Left renal cortex interstitium (tissue), 4 donors: ENCODE results near the gene ESR2. TPM values are rescaled to one million over a fixed set of nuclear protein-coding genes. Genes with fewer than 3 reads are reported as not detected.

Source experiments
- DNase-seq, 4 donors: peaks; one replicate each; pipeline ENCODE4 v3.0.0-alpha.2; 2013; ENCODE audit warnings: low read depth in 4 of 4, low spot score in 2 of 4, missing footprints in 1 of 4
- polyA plus RNA-seq, 4 donors: library from polyadenylated mRNA; unstranded; fragments of 120-200 nt; gene quantifications; one replicate each; pipeline ENCODE4 v1.2.1, GENCODE V29; 2013; ENCODE audit not compliant: insufficient read length in 4 of 4

ESR2 gene
- polyA plus RNA-seq, 4 donors = 0.73 to 1.6 (median 1.2) TPM

DNA sequence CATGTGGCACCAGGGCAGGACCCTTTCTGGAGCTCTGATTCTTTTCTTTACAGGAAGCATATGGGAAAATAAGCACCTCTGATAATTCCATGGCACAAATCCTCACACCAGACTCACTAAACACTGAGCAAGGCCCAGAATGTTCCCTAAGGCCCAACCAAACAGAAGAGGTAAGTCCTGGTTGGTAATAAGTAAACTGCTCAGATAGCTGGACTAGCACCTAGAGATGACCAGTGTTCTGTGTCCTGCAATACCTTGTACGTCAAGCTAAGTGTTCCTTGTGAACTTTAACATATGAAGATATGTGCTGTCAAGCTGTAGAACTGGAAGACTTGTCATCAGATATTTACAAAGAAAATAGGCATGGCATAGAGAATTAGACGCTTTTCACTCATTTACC lies 186.7 kb downstream of the ESR2 start:
- no peak for DNase-seq

DNA sequence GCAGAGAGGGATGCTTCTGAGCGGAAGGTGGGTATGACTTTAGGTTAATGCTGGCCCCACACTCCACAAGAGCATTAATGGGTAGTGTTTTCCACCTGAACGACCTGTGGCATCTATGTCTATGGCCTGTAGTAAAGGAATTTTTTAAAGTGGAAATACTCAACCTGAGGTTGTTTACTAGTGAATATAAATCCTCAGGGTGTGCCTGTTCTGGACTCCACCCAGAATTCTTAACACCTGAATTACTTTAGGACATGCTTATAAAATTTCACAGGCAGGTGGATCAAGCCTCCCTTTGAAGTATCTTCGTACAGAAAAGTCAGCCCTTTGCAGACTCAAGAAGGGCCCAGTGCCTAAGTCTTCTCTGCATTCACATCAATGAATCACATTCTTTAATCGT lies 196.1 kb downstream of the ESR2 start:
- no peak for DNase-seq

DNA sequence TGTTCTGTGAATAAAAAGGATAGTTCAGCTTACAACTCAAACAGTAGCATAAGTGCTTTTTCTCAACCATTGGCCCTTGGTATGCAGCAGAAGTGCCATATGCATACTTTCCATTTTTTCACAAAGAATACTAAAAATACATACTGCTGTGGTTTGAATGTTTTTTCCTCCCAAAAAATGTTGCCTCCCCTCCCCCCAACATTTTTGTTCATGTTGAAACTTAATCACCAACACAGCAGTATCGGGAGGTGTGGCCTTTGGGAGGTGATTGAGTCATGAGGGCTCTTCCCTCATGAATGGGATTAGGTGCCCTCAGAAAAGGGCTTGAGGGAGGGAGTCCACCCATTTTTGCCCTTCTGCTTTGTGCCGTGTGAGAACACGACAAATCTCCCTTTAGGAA lies 198.6 kb downstream of the ESR2 start:
- no peak for DNase-seq

DNA sequence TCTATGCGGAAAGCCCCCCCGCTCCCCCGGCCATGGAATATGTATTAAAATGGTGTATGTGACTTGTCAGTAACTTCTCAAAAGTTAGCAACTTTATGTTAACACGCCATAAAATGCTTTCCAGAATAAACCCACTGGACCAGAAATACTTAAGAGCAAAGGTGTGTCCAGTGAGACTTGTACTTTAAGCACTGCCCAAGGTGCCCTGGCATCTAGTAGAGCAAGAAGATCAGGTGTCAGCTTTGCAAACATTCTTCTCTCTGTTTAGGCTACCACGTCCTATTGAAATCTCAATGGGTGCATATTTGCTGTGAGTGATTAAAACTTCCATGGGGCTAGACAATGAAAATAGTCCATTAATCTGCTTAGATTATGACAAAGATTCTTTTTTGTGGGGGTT lies 201.2 kb downstream of the ESR2 start:
- DNase-seq = no peak

DNA sequence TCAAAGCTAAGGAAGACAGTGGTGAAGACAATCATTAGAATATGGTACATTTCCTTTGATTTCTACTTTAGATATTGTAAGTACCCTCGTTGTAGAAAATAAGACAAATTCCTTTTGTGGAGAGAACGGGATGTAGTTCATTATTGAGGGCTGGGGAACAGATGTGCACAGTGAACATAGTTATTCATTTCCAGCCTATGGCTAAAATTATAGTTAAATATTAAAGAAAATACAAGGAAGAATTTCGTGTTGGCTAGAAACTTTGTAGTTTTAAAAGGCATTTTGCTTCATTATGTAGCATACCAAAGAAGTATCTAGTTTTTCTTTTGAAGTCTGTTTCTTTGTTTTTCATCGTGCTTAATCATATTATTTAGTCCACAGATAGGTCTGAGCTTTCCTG lies 201.8 kb downstream of the ESR2 start:
- DNase-seq = no peak

DNA sequence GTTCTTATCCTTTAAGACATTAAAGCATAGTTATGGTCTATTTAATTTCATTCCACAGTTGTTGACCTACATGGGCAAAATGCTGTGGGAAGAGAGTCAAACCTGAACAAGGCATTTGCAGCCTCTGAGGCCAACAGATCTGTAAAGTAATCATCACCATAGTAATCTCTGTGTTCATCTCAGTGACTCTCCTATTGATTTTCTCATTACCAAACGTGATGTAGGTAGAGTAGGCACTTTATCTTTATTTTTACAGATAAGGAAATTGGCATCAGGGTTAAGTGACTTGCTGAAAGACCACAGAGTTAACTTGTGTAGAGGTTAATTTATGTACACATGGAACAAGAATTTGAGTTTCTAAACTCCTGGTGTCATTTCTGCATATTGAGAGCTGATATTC lies 203.0 kb downstream of the ESR2 start:
- DNase-seq = no peak

DNA sequence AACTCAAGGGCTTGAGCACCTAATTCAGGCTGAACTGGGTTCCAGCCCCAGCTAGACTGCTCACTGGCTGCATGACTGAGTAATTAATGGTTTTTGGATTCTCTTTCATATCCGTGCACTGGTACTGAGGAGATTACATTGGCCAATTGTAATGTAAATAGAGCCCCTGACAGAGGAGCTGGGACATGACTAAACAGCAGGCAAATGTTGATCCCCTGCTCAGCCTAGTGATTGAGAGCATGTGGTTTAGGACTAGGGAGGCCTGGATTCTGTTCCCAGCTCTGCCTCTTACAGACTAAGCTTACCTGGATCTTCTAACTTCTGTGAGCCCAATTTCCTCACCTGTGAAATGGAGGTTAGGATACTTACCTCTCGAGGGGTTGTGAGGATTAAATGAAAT lies 204.3 kb downstream of the ESR2 start:
- DNase-seq = no peak

DNA sequence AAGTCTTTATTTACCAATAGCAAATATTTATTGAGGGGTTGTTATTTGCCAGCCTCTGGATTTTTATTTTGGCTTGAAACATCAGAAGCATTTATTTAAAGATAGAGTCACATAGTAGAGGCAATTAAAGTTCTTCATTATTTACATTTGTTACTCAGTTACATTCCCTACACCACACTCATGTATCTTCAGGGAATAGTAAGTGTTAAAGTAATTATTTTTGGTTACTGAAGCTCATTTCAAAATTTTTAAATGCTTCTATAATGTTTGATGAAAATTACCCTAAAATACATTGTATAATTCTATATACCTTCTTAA lies 205.6 kb downstream of the ESR2 start:
- no peak for DNase-seq

DNA sequence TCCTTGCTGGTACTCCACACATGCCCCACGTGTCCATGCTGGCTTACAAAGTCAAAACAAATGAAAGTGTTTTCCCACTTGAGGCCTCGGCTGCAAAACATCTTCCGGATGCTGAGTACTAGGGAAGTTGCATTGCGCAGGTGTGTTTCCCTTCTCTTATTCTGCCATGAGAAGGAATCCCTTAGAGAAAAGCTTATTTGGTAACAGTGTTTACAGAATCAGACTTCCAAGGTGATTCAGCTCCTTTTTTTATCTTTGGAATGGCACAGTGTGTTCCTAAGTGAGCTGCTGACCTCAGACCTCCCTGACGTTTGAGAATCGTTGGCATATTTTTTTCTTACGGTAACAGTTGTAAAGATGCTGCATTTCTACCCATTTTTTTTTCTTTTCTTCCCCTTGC lies 211.3 kb downstream of the ESR2 start:
- DNase-seq = no peak

DNA sequence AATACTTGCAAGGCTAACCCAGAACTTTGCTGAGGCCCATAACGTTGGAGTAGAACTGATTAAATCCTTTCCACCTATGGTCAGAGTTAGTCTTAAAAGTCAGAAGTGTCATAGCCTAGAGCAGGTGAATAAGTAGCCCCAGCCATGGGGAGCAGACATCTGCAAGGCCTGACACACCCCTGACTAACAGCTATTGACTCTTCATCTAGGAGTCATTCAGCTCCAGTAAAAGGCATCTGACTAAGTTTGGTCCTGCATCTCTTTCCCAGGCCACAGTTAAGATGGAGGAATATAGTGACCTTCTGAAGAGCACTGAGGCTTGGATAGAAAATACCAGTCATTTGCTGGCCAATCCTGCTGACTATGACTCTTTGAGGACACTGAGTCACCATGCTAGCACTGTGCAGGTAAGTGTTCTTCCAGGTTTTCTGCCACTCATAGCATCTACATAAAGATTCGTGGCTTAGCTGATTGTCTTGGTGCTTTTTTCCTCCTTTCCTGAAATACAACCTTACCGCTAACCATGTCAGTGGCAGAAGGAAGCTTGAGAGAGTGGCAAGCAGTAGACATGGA lies 212.9 kb downstream of the ESR2 start:
- no peak for DNase-seq

DNA sequence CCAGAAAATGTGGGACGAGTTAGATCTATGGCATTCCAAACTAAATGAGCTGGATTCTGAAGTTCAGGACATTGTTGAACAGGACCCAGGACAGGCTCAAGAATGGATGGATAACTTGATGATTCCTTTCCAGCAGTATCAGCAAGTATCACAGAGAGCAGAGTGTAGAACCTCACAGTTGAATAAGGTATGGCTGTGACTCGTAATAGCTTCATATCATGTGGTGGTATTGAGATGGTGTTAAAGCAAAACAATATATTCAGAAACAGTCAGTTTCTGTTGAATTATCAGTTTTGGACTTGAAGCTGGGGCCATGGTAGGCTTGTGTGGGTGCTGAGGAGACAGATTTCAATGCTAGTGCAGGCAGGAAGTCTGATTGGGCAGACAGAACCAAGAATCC lies 213.7 kb downstream of the ESR2 start:
- no peak for DNase-seq

DNA sequence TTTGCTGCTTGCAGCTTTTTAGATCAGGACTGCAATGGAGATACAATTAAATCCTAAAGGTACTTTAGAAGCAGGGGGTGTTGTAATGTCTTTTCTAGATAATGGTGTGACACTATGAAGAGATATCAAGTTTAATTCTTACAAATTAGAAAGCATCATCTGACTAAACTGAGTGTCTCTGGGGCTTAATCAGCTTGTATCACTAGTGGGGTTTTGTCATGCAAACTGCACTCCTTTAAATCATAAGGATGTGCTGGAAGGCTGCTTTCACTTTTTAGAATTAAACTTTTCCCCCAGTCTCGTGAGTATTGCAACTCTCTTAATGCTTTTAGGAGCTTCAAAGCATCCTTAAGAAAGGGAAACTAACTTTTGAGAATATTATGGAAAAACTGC lies 218.6 kb downstream of the ESR2 start:
- no peak for DNase-seq

DNA sequence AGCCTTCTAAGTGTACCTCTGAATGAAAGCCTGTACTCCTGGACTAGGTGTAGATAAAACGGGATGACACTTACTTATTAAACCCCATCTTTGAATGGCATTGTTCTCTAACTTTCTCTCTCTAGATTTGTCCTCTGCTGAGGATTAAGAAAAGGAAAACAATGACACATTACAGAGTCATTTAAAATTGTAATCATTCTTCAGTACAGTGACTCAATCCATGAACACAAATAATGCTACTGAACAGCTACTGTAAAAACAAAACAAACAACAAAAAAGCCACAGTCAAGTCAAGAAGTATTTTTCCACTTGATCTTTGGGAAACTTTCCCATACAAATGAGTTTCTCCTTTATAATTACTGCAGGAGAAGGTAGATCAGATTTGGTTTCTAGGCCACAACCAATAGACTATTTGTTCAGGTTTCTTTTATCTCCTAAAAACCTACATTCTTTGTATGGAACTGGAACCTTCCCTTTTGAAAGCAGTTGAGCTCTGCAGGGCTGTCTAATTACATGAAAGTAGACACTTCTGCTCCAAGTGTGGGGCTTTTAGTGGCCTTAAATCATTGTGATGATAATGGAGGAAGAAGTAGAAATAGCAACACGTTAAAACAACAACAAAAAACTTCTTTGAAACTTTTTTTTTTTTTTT lies 219.1 kb downstream of the ESR2 start:
- DNase-seq = no peak

DNA sequence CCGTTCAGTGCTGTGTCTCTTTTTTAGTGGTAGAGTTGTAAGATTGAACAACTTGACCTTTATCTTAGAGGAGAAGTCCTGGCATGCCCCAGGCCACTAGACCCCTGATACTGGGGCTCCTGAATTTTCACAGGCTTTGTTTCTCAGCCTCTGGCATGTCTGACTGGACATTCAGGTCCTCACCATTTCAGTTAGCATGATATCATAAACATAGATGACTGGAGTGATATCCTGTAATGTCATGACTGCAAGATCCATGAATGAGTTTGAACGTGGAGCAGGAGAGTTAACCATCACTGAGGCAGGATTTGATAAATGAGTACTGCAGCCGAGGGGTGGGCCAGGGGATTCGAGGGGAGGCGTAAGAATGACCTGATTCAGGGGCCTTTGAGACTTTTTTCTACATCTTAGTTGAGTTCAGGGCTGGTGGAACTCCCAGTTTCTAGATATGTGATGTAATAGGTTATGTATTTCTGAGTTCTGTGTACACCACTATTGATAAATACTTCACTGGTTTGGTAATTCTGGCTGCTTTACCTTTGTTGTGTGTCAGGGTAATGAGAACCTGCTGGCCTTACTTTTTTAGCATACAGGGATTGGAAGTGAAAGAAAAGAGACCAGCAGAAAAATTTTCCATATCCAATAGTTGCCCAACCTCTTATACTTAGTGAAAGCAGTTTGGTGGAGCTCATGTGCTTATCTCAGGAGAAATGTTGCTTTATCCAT lies 224.4 kb downstream of the ESR2 start:
- no peak for DNase-seq

DNA sequence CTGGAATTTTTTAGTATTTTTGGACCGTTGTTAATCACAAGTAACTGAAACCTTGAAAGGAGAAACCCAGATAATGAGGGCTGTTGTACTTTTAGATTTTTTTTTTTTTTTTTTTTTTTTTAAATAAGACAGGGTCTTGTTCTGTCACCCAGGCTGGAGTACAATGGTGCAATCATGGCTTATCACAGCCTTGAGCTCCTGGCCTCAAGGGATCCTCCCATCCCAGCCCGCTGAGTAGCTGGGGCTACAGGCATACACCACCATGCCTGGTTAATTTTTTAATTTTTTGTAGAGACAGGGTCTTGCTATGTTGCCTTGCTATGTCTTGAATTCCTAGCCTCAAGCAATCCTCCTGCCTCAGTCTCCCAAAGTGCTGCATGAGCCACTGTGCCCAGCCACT lies 229.7 kb downstream of the ESR2 start:
- DNase-seq = no peak

DNA sequence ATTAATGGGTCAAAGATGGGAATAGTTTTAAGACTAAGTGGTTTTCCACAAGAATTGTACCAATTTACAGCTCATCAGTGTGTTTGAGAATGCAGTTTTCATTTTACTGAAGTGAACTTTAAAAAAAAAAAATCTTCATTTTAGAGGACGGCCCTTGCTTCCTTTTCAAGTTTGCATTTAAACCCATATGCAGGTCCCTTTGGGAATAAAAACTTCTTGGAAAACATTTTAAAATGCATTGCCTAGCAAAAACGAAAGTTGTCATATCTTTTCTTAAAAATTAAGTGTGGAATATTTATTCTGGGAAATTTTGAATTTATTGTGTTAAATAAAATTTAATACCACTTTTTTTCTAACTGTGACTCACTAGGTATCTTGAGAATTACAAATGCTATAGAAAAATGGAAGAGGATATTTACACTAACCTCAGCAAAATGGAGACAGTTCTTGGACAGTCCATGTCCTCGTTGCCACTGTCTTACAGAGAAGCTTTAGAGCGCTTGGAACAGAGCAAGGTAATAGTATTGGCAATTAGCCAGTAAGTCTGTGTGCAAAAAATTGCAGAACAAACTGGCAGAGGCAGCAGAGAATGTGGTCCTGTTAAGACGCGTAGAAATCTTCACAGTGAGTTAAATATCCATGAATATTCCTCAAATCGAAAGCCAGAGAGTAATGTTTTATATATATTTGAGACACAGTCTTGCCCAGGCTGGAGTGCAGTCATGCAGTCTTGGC lies 231.6 kb downstream of the ESR2 start:
- no peak for DNase-seq

DNA sequence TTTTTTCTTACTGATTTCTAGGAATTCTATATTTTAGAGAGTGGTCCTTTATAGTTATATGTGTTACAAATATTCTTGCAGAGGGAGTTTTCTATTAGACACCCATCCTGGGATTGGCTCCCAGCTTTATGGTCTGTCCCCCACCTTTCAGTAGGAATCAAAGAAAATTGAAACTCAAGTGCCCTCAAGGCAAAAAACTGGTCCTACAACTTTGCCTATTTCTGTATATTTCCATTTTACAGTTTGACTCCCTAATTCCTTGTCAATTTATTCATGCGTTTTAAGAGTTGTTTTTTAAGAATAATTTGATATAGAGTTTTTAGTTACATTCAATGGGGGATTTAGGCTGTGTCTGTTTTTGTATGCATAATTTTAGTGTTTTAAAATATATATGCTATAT lies 232.5 kb downstream of the ESR2 start:
- peak in 1 of 4 donors; percentile 24 for DNase-seq

DNA sequence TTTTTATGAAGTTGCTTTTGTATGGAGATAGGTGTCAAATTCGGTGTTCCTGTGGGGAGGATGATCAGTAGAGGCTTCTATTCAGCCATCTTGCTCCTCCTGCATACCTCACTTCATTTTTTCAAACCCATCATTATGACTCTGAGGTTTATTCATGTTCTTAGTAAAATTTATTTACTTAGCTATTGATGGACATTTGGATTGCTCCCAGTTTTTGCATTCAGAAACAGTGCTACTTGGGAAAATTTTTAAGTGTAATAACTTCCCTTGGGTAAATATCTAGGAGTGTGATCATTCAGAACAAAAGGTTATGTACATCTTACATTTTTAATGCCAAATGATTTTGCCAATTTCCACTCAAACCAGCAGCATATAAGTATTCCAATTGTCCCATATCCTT lies 233.1 kb downstream of the ESR2 start:
- DNase-seq = no peak

DNA sequence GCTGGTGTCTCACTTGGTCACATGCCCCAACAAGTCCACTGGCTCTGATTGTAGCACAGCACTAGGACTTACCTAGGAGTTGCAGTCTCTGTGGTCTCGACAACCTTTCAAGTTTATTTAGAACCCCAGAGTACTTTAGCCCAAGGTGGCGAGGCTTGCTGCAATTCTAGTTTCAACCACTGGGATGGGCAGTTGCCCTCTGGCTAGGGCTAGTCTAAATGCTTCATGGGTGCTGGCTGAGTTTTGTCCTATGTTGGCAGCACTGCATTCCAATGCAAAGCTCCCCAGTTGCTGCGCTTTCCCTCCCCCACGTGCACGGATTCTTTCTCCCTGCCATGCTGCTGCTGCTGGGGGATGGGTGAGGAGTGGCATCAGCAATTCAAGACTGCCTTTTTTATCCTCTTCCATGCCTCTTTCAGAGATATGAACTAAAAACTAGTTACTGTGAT lies 233.5 kb downstream of the ESR2 start:
- no peak for DNase-seq

DNA sequence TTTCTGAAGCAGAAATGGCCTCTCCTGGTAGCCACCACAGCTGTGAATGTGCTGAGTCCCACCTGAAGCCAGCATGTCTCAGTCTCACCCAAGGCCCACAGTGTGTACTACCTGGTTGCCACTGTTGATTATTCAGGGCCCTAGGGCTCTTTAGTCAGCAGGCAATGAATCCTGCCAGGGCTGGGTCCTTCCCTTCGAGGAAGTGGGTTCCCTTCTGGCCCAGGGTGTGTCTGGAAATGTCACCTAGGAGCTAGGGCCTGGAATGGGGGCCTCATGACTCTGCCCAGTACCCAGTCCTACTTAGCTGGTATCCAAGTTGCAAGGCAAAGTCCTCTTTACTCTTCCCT lies 234.0 kb downstream of the ESR2 start:
- DNase-seq = no peak

DNA sequence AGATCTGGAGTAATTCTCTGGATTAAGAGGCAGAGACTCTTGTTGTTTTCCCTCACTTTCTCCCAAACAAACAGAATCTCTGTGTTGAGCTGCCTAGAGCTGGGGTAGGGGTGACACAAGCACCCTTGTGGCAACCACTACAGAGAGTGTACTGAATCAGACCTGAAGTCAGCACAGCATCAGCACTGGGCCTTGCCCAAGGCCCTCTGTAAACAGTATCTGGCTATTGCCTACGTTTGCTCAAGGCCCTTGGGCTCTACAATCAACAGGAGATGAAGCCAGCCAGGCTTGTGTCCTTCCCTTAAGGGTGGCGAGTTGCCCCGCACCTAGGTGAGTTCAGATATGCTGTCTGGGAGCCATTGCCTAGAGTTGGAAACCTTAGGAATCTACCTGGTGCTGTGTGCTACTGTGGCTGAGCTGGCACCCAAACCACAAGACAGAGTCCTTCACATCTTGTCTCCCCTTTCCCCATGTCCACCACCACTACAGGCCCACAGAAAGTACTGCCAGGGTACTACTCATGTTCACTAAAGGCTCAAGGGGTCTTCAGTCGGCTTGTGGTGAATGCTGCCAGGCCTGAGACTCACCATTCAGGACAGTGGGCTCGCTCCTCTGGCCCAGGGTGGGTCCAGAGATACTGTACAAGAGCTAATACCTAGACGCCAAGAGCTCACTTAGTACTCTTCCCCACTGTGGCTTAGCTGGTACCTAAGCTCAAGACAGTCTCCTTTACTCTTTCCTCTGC lies 234.5 kb downstream of the ESR2 start:
- DNase-seq = no peak
